Stomach (tissue), 4 donors: ENCODE results near the gene CHN2.

Source experiments
- EP300 ChIP-seq: sonication (generic); formaldehyde crosslinking; IDR thresholded peaks from one replicate; pipeline ENCODE4 v1.6.1; 2017; ENCODE audit warnings: antibody characterized with exemption
- POLR2AphosphoS5 ChIP-seq, 3 donors: sonication (generic); formaldehyde crosslinking; IDR thresholded peaks; one replicate each; pipeline ENCODE4 v1.6.1; 2016; ENCODE audit warnings: antibody characterized with exemption in 3 of 3
- TF ChIP-seq, protein P1 (sequence below), 7 experiments: fragments of 450-650 bp in 4 of 7; fragments of 200-600 bp in 3 of 7; sonication (generic) in 3 of 7; IDR thresholded peaks; one replicate each; pipeline ENCODE4 v1.5.1; 2016 to 2019; ENCODE audit warnings: antibody characterized with exemption in 7 of 7, control low read depth in 2 of 7, mild to moderate bottlenecking in 1 of 7

DNA sequence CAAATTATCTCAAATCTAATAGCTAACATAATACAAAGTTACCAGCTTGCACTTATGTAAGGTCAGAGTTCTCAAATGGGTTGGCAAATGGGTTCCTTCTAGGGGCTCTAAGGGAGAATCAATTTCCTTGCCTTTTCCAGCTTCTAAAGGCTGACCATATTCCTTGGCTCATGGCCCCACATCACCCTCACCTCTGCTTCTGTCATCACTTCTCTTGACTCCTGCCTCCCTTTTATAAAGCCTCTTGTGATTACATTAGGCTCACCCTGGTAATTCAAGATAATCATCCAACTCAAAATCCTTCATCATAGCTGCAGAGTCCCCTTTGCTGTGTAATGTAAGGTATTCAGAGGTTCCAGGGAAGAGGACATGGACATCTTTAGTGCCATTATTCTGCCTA, 42.1 kb downstream of the CHN2 start:
- TF ChIP-seq, protein P1, sequence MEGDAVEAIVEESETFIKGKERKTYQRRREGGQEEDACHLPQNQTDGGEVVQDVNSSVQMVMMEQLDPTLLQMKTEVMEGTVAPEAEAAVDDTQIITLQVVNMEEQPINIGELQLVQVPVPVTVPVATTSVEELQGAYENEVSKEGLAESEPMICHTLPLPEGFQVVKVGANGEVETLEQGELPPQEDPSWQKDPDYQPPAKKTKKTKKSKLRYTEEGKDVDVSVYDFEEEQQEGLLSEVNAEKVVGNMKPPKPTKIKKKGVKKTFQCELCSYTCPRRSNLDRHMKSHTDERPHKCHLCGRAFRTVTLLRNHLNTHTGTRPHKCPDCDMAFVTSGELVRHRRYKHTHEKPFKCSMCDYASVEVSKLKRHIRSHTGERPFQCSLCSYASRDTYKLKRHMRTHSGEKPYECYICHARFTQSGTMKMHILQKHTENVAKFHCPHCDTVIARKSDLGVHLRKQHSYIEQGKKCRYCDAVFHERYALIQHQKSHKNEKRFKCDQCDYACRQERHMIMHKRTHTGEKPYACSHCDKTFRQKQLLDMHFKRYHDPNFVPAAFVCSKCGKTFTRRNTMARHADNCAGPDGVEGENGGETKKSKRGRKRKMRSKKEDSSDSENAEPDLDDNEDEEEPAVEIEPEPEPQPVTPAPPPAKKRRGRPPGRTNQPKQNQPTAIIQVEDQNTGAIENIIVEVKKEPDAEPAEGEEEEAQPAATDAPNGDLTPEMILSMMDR (IDR thresholded peaks at IDR 0.05) = no peak
- no peak for TF ChIP-seq EP300
- TF ChIP-seq POLR2AphosphoS5 (IDR thresholded peaks at IDR 0.05) = no peak
